Stimulated activated naive CD8-positive, alpha-beta T cell treated with anti-CD3 and anti-CD28 coated beads, Interleukin-15, amount 100 ng/mL, for 72 hours (primary cell): Measurements from ENCODE around the gene CDC37.

Experiments
- ATAC-seq: fragments of 150-1000 bp; cut with Tn5 transposase; 2 replicates; pipeline ENCODE4 v1.10.0; 2021; ENCODE audit warnings: mild to moderate bottlenecking, moderate library complexity
- DNase-seq, 2 donors: peaks; one replicate each; pipeline ENCODE4 v3.0.0; 2021 to 2022
- H3K27ac Mint-ChIP-seq, 2 donors: one replicate each; pipeline ENCODE4 v1.8.0; 2022; ENCODE audit warnings: mild to moderate bottlenecking in 2 of 2, mixed read lengths in 2 of 2, moderate library complexity in 2 of 2
- H3K27me3 Mint-ChIP-seq: one replicate; pipeline ENCODE4 v1.8.0; 2022; ENCODE audit warnings: mixed read lengths
- H3K4me1 Mint-ChIP-seq: one replicate; pipeline ENCODE4 v1.8.0; 2022; ENCODE audit warnings: mild to moderate bottlenecking, mixed read lengths
- H3K4me3 Mint-ChIP-seq, 2 donors: one replicate each; pipeline ENCODE4 v1.8.0; 2022; ENCODE audit warnings: mild to moderate bottlenecking in 2 of 2, mixed read lengths in 2 of 2, moderate library complexity in 1 of 2
- H3K9me3 Mint-ChIP-seq, 2 donors: one replicate each; pipeline ENCODE4 v1.8.0; 2022; ENCODE audit warnings: mixed read lengths in 2 of 2

CDC37 gene

GRCh38 chr19:10361569-10362011 is 41.8 kb downstream of the CDC37 start:
- Mint-ChIP-seq H3K4me1 (no peaks in the 10 kb centered on the region), H3K4me3 (no peak overlapping the region), H3K9me3 (no peaks in the 10 kb centered on the region), H3K27me3 (no peaks in the 10 kb centered on the region), H3K27ac (no peak overlapping the region)
- DNase-seq (no peak), ATAC-seq (no peak)

GRCh38 chr19:10356431-10356830 is 46.9 kb downstream of the CDC37 start:
- Mint-ChIP-seq H3K9me3 (no peaks in the 10 kb centered on the region), H3K4me3 (no peak overlapping the region), H3K27ac (no peak overlapping the region), H3K4me1 (no peaks in the 10 kb centered on the region), H3K27me3 (no peaks in the 10 kb centered on the region)
- no peak for DNase-seq
- no peak for ATAC-seq

GRCh38 chr19:10353793-10354391 is 49.5 kb downstream of the CDC37 start:
- Mint-ChIP-seq H3K4me1 (no peaks in the 10 kb centered on the region), H3K4me3 (no peak overlapping the region), H3K27me3 (no peaks in the 10 kb centered on the region), H3K27ac (peak overlapping the region in 1 of 2 donors; percentile 19), H3K9me3 (no peaks in the 10 kb centered on the region)
- peak; percentile 55 for ATAC-seq
- peak; percentile 39 to 46 for DNase-seq

- DNase-seq, result no peak
- Mint-ChIP-seq H3K4me3 (no peak overlapping the region), H3K27me3 (no peaks in the 10 kb centered on the region), H3K4me1 (peaks cover 3% of the 10 kb centered on the region), H3K27ac (peak overlapping the region in 1 of 2 donors; percentile 80), H3K9me3 (no peaks in the 10 kb centered on the region)
- peak; percentile 53 for ATAC-seq
Observed at GRCh38 chr19:10352764-10353671, 50.3 kb downstream of the CDC37 start.

- H3K4me1 Mint-ChIP-seq, result peaks cover 5% of the 10 kb centered on the region
- no peak overlapping the region for H3K4me3 Mint-ChIP-seq
- ATAC-seq (no peak), DNase-seq (no peak)
- H3K27ac Mint-ChIP-seq, result no peak overlapping the region
- no peaks in the 10 kb centered on the region for H3K27me3 Mint-ChIP-seq
- no peaks in the 10 kb centered on the region for H3K9me3 Mint-ChIP-seq
Observed at GRCh38 chr19:10346509-10346908, 56.8 kb downstream of the CDC37 start.

GRCh38 chr19:10344780-10345179 is 58.6 kb downstream of the CDC37 start:
- Mint-ChIP-seq H3K9me3 (no peaks in the 10 kb centered on the region), H3K4me1 (peaks cover 19% of the 10 kb centered on the region), H3K4me3 (no peak overlapping the region), H3K27ac (no peak overlapping the region), H3K27me3 (no peaks in the 10 kb centered on the region)
- DNase-seq (no peak), ATAC-seq (no peak)

- no peak for ATAC-seq
- DNase-seq, result no peak
- no peak overlapping the region for H3K27ac Mint-ChIP-seq
Observed at GRCh38 chr19:10343495-10343894, 59.8 kb downstream of the CDC37 start.

More at GRCh38 chr19:10343495-10343894, 59.8 kb downstream of the CDC37 start:
- no peak overlapping the region for H3K4me3 Mint-ChIP-seq
- H3K4me1 Mint-ChIP-seq, result peaks cover 30% of the 10 kb centered on the region
- no peaks in the 10 kb centered on the region for H3K9me3 Mint-ChIP-seq
- H3K27me3 Mint-ChIP-seq, result no peaks in the 10 kb centered on the region
